ENCODE results near the gene ACSM4. TPM values are rescaled to one million over a fixed set of nuclear protein-coding genes. Genes with fewer than 3 reads are reported as not detected.

ACSM4 gene
- not detected in 5 replicates for total RNA-seq (2022; extraction: Qiagen RNA extraction; ENCODE audit: low read depth)

GRCh38 chr12:7303772-7304171 lies at the start of gene ACSM4:
Gene ACSM4 (plus strand): TSS chr12:7304072. CDS start chr12:7304332, 260 bp downstream.

Other genes with a start within 250 kb of the ACSM4 start
- 38.1 to 57.7 TPM (median 45.5 TPM) in 5 replicates for gene C1S, start 243.4 kb upstream of the ACSM4 start, total RNA-seq (2022; extraction: Qiagen RNA extraction; ENCODE audit: low read depth)
- 25.4 to 46.6 TPM (median 28.4 TPM) in 5 replicates for gene C1R, start 211.6 kb upstream of the ACSM4 start, total RNA-seq (2022; extraction: Qiagen RNA extraction; ENCODE audit: low read depth)
- 9.8 to 15.2 TPM (median 11.2 TPM) in 5 replicates for gene C1RL, start 194.9 kb upstream of the ACSM4 start, total RNA-seq (2022; extraction: Qiagen RNA extraction; ENCODE audit: low read depth)
- gene RBP5, start 175.2 kb upstream of the ACSM4 start, total RNA-seq (2022; extraction: Qiagen RNA extraction; ENCODE audit: low read depth): not detected in 5 replicates
- gene CLSTN3, start 173.7 kb upstream of the ACSM4 start, total RNA-seq (2022; extraction: Qiagen RNA extraction; ENCODE audit: low read depth): 11.3 to 15.3 TPM (median 14.5 TPM) in 5 replicates
- 27.0 to 36.0 TPM (median 31.8 TPM) in 5 replicates for gene PEX5, start 114.4 kb upstream of the ACSM4 start, total RNA-seq (2022; extraction: Qiagen RNA extraction; ENCODE audit: low read depth)
- gene CD163L1, start 140.1 kb downstream of the ACSM4 start, total RNA-seq (2022; extraction: Qiagen RNA extraction; ENCODE audit: low read depth): 0.13 to 0.81 TPM (median 0.53 TPM) in 5 replicates
- gene CD163, start 199.7 kb downstream of the ACSM4 start, total RNA-seq (2022; extraction: Qiagen RNA extraction; ENCODE audit: low read depth): not detected in 5 replicates